ENCODE measurements around the gene ABTB1. TPM values are rescaled to one million over a fixed set of nuclear protein-coding genes. Genes with fewer than 3 reads are reported as not detected.

ABTB1 gene
- total RNA-seq, 2 experiments from 2014 or later, result 6.8 to 8.0 TPM

DNA sequence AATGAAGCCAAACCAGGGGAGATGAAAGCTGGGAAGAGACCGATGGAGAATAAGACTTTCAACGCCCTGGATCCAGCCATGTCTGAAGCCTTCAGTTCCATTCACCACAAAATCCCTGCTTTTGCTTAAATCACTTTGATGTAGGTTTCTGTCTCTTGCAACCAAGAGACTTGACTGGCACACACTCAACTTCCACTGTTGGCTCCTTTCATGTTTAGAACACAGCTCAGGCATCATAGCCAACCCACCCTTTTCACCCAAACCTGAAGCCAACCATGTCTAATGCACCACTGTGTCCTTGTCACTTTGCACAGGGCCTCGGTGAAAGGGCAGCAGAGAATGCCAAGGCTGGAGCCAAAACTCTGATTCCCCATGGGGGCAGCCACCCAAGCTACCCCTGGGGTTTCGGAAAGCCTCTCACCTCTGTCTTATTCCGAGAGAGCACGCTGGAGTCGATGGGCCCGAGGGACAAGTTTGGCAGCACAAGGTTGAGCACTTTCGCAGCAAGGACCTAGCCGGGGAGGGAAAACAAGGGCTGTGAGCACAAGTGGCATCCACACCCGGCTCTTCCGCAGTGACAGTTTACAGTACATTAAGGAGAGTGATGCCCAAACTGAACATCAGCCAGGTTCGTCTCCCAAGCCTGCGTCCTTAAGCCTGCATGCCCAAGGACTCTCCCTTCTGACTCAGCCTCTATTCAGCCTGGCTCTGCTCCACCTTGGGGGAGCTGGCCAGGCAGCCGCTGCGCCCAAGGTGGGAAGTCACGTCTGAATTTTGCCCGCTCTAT lies 37.6 kb downstream of the ABTB1 start:
- Mint-ChIP-seq H3K4me3 (no peak overlapping the region), H3K36me3 (no peaks in the 10 kb centered on the region), H3K27me3 (peaks cover 3% of the 10 kb centered on the region), H3K9me3 (no peaks in the 10 kb centered on the region), H3K4me1 (no peaks in the 10 kb centered on the region), H3K27ac (no peak overlapping the region)
- no peak for DNase-seq

DNA sequence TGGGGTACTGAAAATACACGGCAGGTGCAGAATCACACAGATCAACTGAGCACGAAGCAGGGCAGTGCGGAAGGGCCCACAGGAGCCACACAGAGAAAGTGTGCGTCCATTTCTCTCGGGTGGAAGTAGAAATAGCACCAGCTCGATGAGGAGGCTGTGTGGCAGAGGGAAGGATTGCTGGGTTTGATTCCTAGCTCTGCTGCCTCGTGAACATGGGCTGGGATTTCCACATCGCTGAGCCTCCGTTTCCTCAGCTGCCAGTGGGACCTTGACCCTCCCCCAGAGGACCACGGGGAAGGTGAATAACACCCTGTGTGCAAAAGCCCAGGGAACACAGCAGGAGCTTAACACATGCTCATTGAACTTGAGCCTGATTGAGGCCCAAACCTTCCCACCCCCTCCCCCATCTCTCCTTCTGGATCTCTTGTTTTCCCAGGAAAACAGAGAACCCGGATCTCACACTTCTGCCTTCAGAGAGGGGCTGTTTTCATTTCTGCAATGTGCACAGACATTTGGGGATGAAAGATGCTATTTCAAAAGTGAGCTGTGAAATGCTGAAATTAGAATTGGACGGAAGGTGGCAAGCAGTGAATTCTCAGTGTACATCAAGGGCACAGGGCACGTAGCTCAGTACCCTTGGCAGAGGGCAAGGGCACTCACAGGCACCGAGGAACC lies 38.4 kb downstream of the ABTB1 start:
- Mint-ChIP-seq H3K27ac (no peak overlapping the region), H3K27me3 (peaks cover 3% of the 10 kb centered on the region), H3K36me3 (no peaks in the 10 kb centered on the region), H3K4me1 (no peaks in the 10 kb centered on the region), H3K4me3 (no peak overlapping the region), H3K9me3 (no peaks in the 10 kb centered on the region)
- DNase-seq, result no peak

- Mint-ChIP-seq H3K4me3 (no peak overlapping the region), H3K36me3 (no peaks in the 10 kb centered on the region), H3K9me3 (no peaks in the 10 kb centered on the region), H3K27ac (no peak overlapping the region), H3K27me3 (peaks cover 3% of the 10 kb centered on the region), H3K4me1 (no peaks in the 10 kb centered on the region)
- DNase-seq, result no peak
These were observed 39.1 kb downstream of the ABTB1 start for GRCh38 chr3:127711896-127712295.

- peaks cover 3% of the 10 kb centered on the region for H3K27me3 Mint-ChIP-seq
- H3K36me3 Mint-ChIP-seq, result no peaks in the 10 kb centered on the region
- no peak overlapping the region for H3K27ac Mint-ChIP-seq
- no peak overlapping the region for H3K4me3 Mint-ChIP-seq
- no peaks in the 10 kb centered on the region for H3K9me3 Mint-ChIP-seq
- no peak for DNase-seq
- H3K4me1 Mint-ChIP-seq, result no peaks in the 10 kb centered on the region
These were observed 39.7 kb downstream of the ABTB1 start for GRCh38 chr3:127712461-127712860.

- Mint-ChIP-seq H3K4me3 (no peak overlapping the region), H3K9me3 (no peaks in the 10 kb centered on the region), H3K27me3 (peaks cover 3% of the 10 kb centered on the region), H3K4me1 (no peaks in the 10 kb centered on the region), H3K36me3 (no peaks in the 10 kb centered on the region), H3K27ac (no peak overlapping the region)
- no peak for DNase-seq
These were observed 40.4 kb downstream of the ABTB1 start for GRCh38 chr3:127712881-127713771.

DNA sequence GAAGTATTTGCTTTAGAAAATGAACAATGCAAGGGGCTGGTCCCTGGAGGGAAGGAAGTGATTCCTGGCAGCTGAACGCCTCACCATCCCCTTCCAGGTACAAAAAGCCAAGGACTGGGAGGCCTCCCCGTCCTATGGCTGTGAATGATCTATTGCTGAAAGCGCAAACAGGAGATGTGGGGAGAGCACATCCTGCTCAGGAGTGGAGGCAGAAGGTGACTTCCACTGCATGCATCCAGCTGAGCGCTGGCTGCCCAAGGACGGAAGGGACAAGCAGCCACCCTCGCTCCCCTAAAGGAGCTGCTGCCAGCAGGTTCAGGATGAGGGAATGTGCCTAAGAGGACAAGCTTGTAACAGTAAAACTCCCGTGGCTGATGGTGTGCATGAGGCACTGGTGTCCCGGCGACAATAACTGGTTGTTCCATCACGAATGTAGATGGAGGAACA lies 41.4 kb downstream of the ABTB1 start:
- Mint-ChIP-seq H3K36me3 (no peaks in the 10 kb centered on the region), H3K4me1 (no peaks in the 10 kb centered on the region), H3K4me3 (no peak overlapping the region), H3K27ac (no peak overlapping the region), H3K27me3 (peaks cover 3% of the 10 kb centered on the region), H3K9me3 (no peaks in the 10 kb centered on the region)
- no peak for DNase-seq

DNA sequence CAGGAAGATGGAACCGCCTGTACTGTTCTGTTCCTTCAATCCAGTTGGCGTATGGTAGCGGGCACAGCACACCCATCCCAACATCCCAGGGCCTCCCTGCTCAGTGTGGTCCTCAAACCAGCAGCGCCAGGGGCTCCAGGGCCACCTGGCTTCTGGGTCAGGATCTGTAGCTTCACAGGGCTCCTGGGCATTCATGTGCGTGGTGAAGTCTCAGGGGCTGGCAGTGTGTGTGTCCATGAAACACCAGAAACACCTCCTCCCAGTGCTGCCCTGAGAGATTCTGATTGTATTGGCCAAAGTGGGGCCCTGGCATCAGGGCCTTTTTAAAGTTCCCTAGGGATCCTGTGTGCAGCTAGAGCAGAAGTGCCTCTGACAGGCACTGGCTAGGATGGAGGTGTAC lies 42.1 kb downstream of the ABTB1 start:
- Mint-ChIP-seq H3K4me3 (no peak overlapping the region), H3K27ac (no peak overlapping the region), H3K27me3 (peaks cover 3% of the 10 kb centered on the region), H3K4me1 (no peaks in the 10 kb centered on the region), H3K36me3 (no peaks in the 10 kb centered on the region), H3K9me3 (no peaks in the 10 kb centered on the region)
- no peak for DNase-seq

GRCh38 chr3:127715532-127715931 lies 42.8 kb downstream of the ABTB1 start:
- H3K9me3 Mint-ChIP-seq, result no peaks in the 10 kb centered on the region
- H3K36me3 Mint-ChIP-seq, result no peaks in the 10 kb centered on the region
- DNase-seq, result no peak
- H3K4me1 Mint-ChIP-seq, result no peaks in the 10 kb centered on the region
- peaks cover under 1% of the 10 kb centered on the region for H3K27me3 Mint-ChIP-seq
- H3K27ac Mint-ChIP-seq, result no peak overlapping the region
- no peak overlapping the region for H3K4me3 Mint-ChIP-seq

DNA sequence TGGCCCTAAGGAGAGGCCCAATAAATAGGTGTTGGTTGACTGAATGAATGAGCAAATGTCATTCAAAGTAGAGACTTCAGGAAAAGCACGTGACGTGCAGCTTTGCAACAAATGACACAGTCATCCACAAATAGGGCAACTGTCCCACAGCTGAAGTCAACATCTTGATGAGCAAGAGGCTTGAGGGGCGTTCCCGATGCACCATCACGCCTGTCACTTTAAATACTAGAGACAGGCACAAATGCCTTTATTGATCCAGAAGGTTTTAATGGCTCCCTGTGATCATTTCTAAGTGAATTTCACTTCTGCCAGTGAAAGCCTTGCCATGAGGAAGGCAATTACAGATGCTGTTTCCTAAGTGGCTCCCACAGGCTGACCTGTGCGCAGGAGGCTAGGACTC lies 43.6 kb downstream of the ABTB1 start:
- no peak for DNase-seq
- Mint-ChIP-seq H3K27me3 (no peaks in the 10 kb centered on the region), H3K4me3 (no peak overlapping the region), H3K27ac (no peak overlapping the region), H3K36me3 (no peaks in the 10 kb centered on the region), H3K9me3 (no peaks in the 10 kb centered on the region), H3K4me1 (no peaks in the 10 kb centered on the region)

DNA sequence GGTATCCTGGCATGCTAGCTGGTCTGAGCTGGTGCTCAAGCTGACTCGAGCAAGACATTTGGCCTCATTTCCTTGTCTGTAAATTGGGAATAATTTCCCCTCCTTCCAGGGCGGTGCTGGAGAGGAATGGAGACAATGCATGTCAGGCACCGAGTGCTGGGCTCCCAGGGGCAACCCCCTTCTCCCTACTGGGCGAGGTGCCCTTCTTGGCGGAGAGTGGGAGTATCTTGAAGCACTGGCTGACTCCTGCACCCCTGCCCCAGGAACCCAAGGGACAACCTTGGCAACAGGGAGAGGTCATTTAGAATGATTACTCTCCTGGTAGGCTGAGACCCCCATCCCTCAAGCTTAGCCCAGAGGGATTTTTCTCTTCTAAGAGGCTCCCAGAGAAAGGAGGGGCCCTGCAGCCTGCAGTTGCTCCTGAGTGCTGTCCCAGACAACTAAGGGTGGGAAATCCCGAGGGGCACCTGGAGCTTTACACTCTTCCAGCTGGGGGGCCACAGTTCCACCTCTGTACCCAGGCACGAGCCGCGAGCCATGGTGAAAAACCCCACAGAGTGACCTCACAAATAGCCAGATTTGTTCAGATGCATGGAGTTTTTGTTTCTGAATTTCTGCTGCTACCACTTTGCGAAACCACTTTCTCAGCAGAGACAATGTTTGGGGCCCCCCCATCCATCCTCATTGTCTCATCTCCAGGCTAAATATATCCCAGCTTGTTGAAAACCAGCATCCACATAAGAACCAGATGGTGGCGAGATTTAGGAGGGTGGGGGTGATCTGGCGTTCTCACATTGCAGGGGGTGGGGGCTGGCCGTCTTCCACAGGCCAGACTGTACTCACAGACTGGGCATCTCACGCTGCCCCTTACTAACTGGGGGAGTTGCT lies 44.8 kb downstream of the ABTB1 start:
- Mint-ChIP-seq H3K27ac (no peak overlapping the region), H3K36me3 (no peaks in the 10 kb centered on the region), H3K27me3 (no peaks in the 10 kb centered on the region)

GRCh38 chr3:127718245-127718915 lies 45.6 kb downstream of the ABTB1 start:
- no peaks in the 10 kb centered on the region for H3K27me3 Mint-ChIP-seq
- DNase-seq, result no peak
- no peaks in the 10 kb centered on the region for H3K9me3 Mint-ChIP-seq
- H3K4me1 Mint-ChIP-seq, result no peaks in the 10 kb centered on the region
- no peak overlapping the region for H3K27ac Mint-ChIP-seq
- no peak overlapping the region for H3K4me3 Mint-ChIP-seq
- H3K36me3 Mint-ChIP-seq, result no peaks in the 10 kb centered on the region

More for the DNA sequence above, 44.8 kb downstream of the ABTB1 start:
- Mint-ChIP-seq H3K4me1 (no peaks in the 10 kb centered on the region), H3K4me3 (no peak overlapping the region), H3K9me3 (no peaks in the 10 kb centered on the region)
- no peak for DNase-seq

- DNase-seq, result no peak
- no peaks in the 10 kb centered on the region for H3K9me3 Mint-ChIP-seq
- no peak overlapping the region for H3K27ac Mint-ChIP-seq
- no peaks in the 10 kb centered on the region for H3K27me3 Mint-ChIP-seq
- H3K36me3 Mint-ChIP-seq, result no peaks in the 10 kb centered on the region
- no peak overlapping the region for H3K4me3 Mint-ChIP-seq
- no peaks in the 10 kb centered on the region for H3K4me1 Mint-ChIP-seq
These were observed 46.2 kb downstream of the ABTB1 start for GRCh38 chr3:127718916-127719290.

GRCh38 chr3:127719369-127719768 lies 46.6 kb downstream of the ABTB1 start:
- Mint-ChIP-seq H3K4me3 (no peak overlapping the region), H3K9me3 (no peaks in the 10 kb centered on the region), H3K27me3 (no peaks in the 10 kb centered on the region), H3K27ac (no peak overlapping the region), H3K4me1 (no peaks in the 10 kb centered on the region), H3K36me3 (no peaks in the 10 kb centered on the region)
- DNase-seq, result no peak

Data from activated naive CD8-positive, alpha-beta T cell treated with anti-CD3 and anti-CD28 coated beads for 36 hours (primary cell).